Sigmoid colon (tissue), 7 donors: ENCODE data around the gene TAL2. TPM values are rescaled to one million over a fixed set of nuclear protein-coding genes. Genes with fewer than 3 reads are reported as not detected.
"Not testable (repeated sequence)": the region's sequence is repeated elsewhere in the genome, so short reads cannot be mapped to it uniquely, and the experiment has no call there.

Source experiments
- DNase-seq: peaks from one replicate; pipeline ENCODE4 v3.0.0-alpha.2; 2019
- H3K27ac ChIP-seq, 4 donors: fragments of 200-600 bp; sonication (generic); one replicate each; pipeline ENCODE4 v1.5.1; 2016 to 2019; ENCODE audit warnings: mild to moderate bottlenecking in 1 of 4
- H3K27me3 ChIP-seq, 3 donors: fragments of 200-600 bp; sonication (generic); one replicate each; pipeline ENCODE4 v1.5.1; 2019; ENCODE audit warnings: mild to moderate bottlenecking in 1 of 3
- H3K36me3 ChIP-seq, 4 donors: fragments of 200-600 bp; sonication (generic); one replicate each; pipeline ENCODE4 v1.5.1; 2016 to 2019
- H3K4me1 ChIP-seq, 4 donors: fragments of 200-600 bp; sonication (generic); one replicate each; pipeline ENCODE4 v1.5.1; 2017 to 2019
- H3K4me3 ChIP-seq, 4 donors: fragments of 200-600 bp; sonication (generic); one replicate each; pipeline ENCODE4 v1.5.1; 2017 to 2019; ENCODE audit warnings: mild to moderate bottlenecking in 2 of 4, moderate library complexity in 1 of 4
- H3K9me3 ChIP-seq, 4 donors: fragments of 200-600 bp in 3 of 4; sonication (generic) in 3 of 4; one replicate each; pipeline versions ENCODE4 v1.5.1 to v1.6.1; 2013 to 2019
- CTCF ChIP-seq, 4 experiments: fragments of 450-650 bp in 3 of 4; fragments of 200-600 bp in 1 of 4; IDR thresholded peaks; one replicate each; pipeline ENCODE4 v1.5.1; 2016 to 2019; ENCODE audit warnings: antibody characterized with exemption in 4 of 4, mild to moderate bottlenecking in 3 of 4, moderate library complexity in 2 of 4
- EP300 ChIP-seq, 4 donors: sonication (generic); formaldehyde crosslinking; IDR thresholded peaks; one replicate each; pipeline ENCODE4 v1.6.1; 2017; ENCODE audit warnings: antibody characterized with exemption in 4 of 4
- POLR2A ChIP-seq, 2 donors: fragments of 450-650 bp; IDR thresholded peaks; one replicate each; pipeline ENCODE4 v1.6.1; 2016; ENCODE audit warnings: antibody characterized with exemption in 2 of 2, mild to moderate bottlenecking in 2 of 2, moderate library complexity in 2 of 2
- POLR2AphosphoS5 ChIP-seq, 4 donors: sonication (generic); formaldehyde crosslinking; IDR thresholded peaks; one replicate each; pipeline ENCODE4 v1.6.1; 2017; ENCODE audit warnings: antibody characterized with exemption in 4 of 4
- WGBS, 2 donors: extraction: QIAGEN DNeasy Blood & Tissue Kit; methylation state at CpG; one replicate each; pipeline ENCODE4 v1.1.7; 2013; 5-methylcytosine and 5-hydroxymethylcytosine counted together
- intact Hi-C: fragments of 100-400 bp; cut with DNase I; formaldehyde crosslinking; loops from one replicate; pipeline ENCODE4 v1.15.1; 2023
- polyA plus RNA-seq, 3 donors: library from polyadenylated mRNA; stranded (reverse); fragments of 200-250 nt; gene quantifications; one replicate each; pipeline ENCODE4 v1.2.3, GENCODE V29; 2013
- total RNA-seq, 4 donors: library from RNA; depleted of rRNA; stranded (reverse); fragments of >200 nt; gene quantifications; one replicate each; pipeline ENCODE4 v1.1.0, GENCODE V29; 2016
- donor health status: healthy with polysubstance abuse.
- donor health status: Bipolar disorder and iron deficiency.
- donor health status: healthy.

TAL2 gene
- total and polyA plus RNA-seq, 7 donors, result not detected

- Histone ChIP-seq H3K27me3 (no peaks in the 10 kb centered on the region), H3K36me3 (peaks cover 0 to 2% (median 0%) of the 10 kb centered on the region in 4 donors), H3K4me3 (no peak overlapping the region), H3K9me3 (no peaks in the 10 kb centered on the region), H3K4me1 (no peaks in the 10 kb centered on the region), H3K27ac (no peak overlapping the region)
- no peak for DNase-seq
- 39 to 63% methylated on average over 2 of the region's 2 CpGs for WGBS, 2 donors
- TF ChIP-seq CTCF (IDR thresholded peaks at IDR 0.05), result no peak
- TF ChIP-seq POLR2A (IDR thresholded peaks at IDR 0.05), result no peak
- no peak for TF ChIP-seq POLR2AphosphoS5 (IDR thresholded peaks at IDR 0.05)
- no peak for TF ChIP-seq EP300 (IDR thresholded peaks at IDR 0.05)
- intact Hi-C loops, result no loop called here
Observed at GRCh38 chr9:105701145-105701544, 38.9 kb downstream of the TAL2 start.

- Histone ChIP-seq H3K4me3 (no peak overlapping the region), H3K36me3 (peaks cover 0 to 4% (median 0%) of the 10 kb centered on the region in 4 donors), H3K4me1 (no peaks in the 10 kb centered on the region), H3K27ac (no peak overlapping the region), H3K27me3 (no peaks in the 10 kb centered on the region), H3K9me3 (no peaks in the 10 kb centered on the region)
- no peak for DNase-seq
- intact Hi-C loops, result no loop called here
- TF ChIP-seq POLR2A (IDR thresholded peaks at IDR 0.05) (no peak), POLR2AphosphoS5 (IDR thresholded peaks at IDR 0.05) (no peak), CTCF (IDR thresholded peaks at IDR 0.05) (no peak), EP300 (IDR thresholded peaks at IDR 0.05) (no peak)
- 1 to 97% methylated on average over 1 of the region's 1 CpG for WGBS, 2 donors
Observed at GRCh38 chr9:105702207-105702606, 40.0 kb downstream of the TAL2 start.

GRCh38 chr9:105703638-105704037 is 41.4 kb downstream of the TAL2 start:
- H3K4me3 ChIP-seq, DNase-seq, H3K9me3 ChIP-seq, H3K27ac ChIP-seq, intact Hi-C loops, H3K36me3 ChIP-seq, H3K4me1 ChIP-seq, H3K27me3 ChIP-seq: not testable (repeated sequence)
- 92 to 96% methylated on average over 4 of the region's 4 CpGs for WGBS, 2 donors

GRCh38 chr9:105706156-105706555 is 43.9 kb downstream of the TAL2 start:
- TF ChIP-seq CTCF (IDR thresholded peaks at IDR 0.05) (no peak), POLR2A (IDR thresholded peaks at IDR 0.05) (no peak), POLR2AphosphoS5 (IDR thresholded peaks at IDR 0.05) (no peak), EP300 (IDR thresholded peaks at IDR 0.05) (no peak)
- DNase-seq, result no peak
- WGBS, 2 donors, result 96 to 99% methylated on average over 8 of the region's 8 CpGs
- H3K36me3 ChIP-seq, result peaks cover 0 to 4% (median 0%) of the 10 kb centered on the region in 4 donors
- H3K27ac ChIP-seq, result no peak overlapping the region
- H3K4me1 ChIP-seq, result no peaks in the 10 kb centered on the region
- intact Hi-C loops, result no loop called here
- no peak overlapping the region for H3K4me3 ChIP-seq
- H3K27me3 ChIP-seq, result no peaks in the 10 kb centered on the region
- H3K9me3 ChIP-seq, result no peaks in the 10 kb centered on the region

- intact Hi-C loops, result no loop called here
- H3K27ac ChIP-seq, result no peak overlapping the region
Observed at GRCh38 chr9:105708405-105708804, 46.1 kb downstream of the TAL2 start.

More at GRCh38 chr9:105708405-105708804, 46.1 kb downstream of the TAL2 start:
- no peaks in the 10 kb centered on the region for H3K9me3 ChIP-seq
- no peaks in the 10 kb centered on the region for H3K4me1 ChIP-seq
- 18 to 27% methylated on average over 3 of the region's 3 CpGs for WGBS, 2 donors
- TF ChIP-seq CTCF (IDR thresholded peaks at IDR 0.05) (no peak), POLR2A (IDR thresholded peaks at IDR 0.05) (no peak), POLR2AphosphoS5 (IDR thresholded peaks at IDR 0.05) (no peak), EP300 (IDR thresholded peaks at IDR 0.05) (no peak)
- H3K36me3 ChIP-seq, result peaks cover 0 to 4% (median 0%) of the 10 kb centered on the region in 4 donors
- H3K4me3 ChIP-seq, result no peak overlapping the region
- no peaks in the 10 kb centered on the region for H3K27me3 ChIP-seq
- DNase-seq, result no peak
